IPS DF 19.7 (cell line): ENCODE data around the gene ABCD1.

Experiments
- DNase-seq: peaks from one replicate; pipeline ENCODE4 v3.0.0-alpha.2; 2013; ENCODE audit warnings: low read depth, low spot score

Gene ABCD1

DNA sequence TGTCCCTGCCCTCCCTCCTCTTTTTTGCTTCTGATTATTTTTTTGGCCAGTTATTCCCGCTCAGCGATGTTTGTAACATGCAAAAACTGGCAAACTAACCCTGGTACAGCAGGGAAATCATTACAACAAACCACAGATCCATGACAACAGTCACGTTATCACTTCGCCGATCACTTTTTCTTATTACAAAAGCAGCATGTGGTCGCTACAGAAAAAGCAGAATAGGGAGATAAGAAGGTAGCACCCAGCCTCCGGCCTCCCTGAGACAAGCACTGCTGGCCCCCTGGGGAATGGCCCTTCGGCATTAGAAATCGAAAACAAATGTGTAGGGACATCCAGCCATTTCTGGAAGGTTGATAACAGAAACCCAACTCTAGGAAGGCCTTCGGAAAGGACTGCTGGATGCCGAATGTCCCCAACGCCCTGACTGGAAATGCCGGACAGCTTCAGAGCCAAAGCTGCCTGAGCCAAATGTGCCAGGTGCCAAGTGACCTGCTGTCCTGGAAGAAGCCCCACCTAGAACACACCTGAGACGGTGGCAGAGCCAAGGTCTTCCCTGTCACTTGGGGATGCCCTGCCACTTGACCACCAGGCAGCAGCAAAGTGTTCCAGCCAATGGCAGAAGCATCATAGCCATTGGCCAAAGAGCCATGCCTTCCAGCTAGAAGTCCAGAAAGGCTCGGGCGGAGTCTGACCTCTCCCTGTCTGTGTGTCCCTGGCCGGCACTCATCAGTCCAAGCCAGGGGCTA, 66.6 kb downstream of the ABCD1 start:
- DNase-seq: no peak

DNA sequence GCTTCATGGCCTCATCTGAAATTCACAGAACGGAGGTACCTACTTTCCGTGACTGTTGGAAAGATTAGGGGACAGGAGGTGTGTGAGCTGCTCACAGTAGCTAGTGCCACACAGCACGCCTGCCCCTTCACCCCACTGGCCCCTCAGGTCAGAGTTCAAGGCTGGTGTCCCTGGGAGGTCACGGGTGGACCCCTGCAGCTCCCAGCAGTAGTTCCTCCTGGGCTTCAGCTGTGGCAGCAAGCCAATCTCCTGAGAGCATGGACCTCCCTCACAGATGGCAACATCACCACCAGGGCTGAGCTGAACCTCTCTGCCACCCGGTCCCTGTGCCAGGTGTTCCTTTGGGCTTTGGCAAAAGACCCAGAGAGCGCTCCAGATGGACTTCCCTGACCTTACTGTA, 67.7 kb downstream of the ABCD1 start:
- DNase-seq: no peak

DNA sequence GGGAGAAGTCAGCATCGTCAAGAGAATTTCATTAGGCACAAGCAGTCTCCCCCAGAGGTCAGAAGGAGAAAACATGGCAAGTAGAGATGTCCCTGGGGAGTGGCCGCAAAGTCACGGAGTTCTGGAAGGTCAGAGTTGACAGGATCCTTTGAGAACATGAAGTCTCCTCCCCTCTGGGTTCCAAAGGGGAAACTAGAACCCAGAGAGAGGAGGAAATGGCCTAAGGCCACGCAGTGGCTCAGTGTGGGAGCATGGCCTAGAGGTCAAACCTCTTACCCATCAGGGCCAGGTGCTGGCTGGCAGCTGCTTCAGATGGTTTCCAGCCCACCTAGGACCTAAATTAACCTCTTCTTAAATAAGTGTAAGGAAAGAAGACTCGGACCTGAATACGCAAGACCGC, 68.6 kb downstream of the ABCD1 start:
- no peak for DNase-seq
